Tibial nerve (tissue), 4 donors: Measurements from ENCODE around the gene WFIKKN2.

Experiments
- EP300 ChIP-seq, 2 donors: sonication (generic); formaldehyde crosslinking; IDR thresholded peaks; one replicate each; pipeline ENCODE4 v1.6.1; 2017; ENCODE audit warnings: antibody characterized with exemption in 2 of 2, mild to moderate bottlenecking in 1 of 2
- POLR2A ChIP-seq, 2 donors: fragments of 450-650 bp; IDR thresholded peaks; one replicate each; pipeline ENCODE4 v1.6.1; 2017; ENCODE audit warnings: antibody characterized with exemption in 2 of 2, mild to moderate bottlenecking in 2 of 2, moderate library complexity in 2 of 2
- TF ChIP-seq, protein P1 (sequence below), 5 experiments: fragments of 200-600 bp in 3 of 5; fragments of 450-650 bp in 2 of 5; sonication (generic) in 3 of 5; IDR thresholded peaks; one replicate each; pipeline ENCODE4 v1.5.1; 2016 to 2019; ENCODE audit warnings: antibody characterized with exemption in 5 of 5, mild to moderate bottlenecking in 3 of 5, moderate library complexity in 2 of 5

DNA sequence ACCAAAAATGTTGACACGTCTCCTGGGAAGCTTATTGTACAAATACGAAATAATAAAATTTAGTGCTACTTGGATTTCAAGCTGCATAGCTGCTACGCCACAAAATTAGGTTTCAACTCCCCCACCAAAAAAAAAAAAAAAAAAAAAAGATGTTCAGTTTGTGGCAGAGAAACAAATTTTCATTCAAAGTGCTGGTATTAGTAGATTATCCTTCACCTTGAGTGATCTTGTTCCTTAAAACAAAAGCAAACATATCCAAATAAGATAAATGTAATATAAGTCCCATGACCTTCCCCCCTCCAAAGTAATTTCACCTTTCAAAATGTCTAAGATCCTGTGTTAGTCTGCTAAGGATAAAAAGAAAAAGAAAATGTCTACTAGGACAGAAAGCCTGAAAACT is 28.5 kb downstream of the WFIKKN2 start:
- TF ChIP-seq, protein P1, sequence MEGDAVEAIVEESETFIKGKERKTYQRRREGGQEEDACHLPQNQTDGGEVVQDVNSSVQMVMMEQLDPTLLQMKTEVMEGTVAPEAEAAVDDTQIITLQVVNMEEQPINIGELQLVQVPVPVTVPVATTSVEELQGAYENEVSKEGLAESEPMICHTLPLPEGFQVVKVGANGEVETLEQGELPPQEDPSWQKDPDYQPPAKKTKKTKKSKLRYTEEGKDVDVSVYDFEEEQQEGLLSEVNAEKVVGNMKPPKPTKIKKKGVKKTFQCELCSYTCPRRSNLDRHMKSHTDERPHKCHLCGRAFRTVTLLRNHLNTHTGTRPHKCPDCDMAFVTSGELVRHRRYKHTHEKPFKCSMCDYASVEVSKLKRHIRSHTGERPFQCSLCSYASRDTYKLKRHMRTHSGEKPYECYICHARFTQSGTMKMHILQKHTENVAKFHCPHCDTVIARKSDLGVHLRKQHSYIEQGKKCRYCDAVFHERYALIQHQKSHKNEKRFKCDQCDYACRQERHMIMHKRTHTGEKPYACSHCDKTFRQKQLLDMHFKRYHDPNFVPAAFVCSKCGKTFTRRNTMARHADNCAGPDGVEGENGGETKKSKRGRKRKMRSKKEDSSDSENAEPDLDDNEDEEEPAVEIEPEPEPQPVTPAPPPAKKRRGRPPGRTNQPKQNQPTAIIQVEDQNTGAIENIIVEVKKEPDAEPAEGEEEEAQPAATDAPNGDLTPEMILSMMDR (IDR thresholded peaks at IDR 0.05): no peak
- TF ChIP-seq POLR2A (IDR thresholded peaks at IDR 0.05) (no peak), EP300 (IDR thresholded peaks at IDR 0.05) (no peak)
